Neural cell (in vitro differentiated cells): ENCODE measurements around the gene MTCH1.

Experiments
- CTCF ChIP-seq: fragments of 450-650 bp; IDR thresholded peaks from 2 replicates; pipeline ENCODE4 v1.5.1; 2014; ENCODE audit warnings: antibody characterized with exemption, mild to moderate bottlenecking, moderate library complexity; ENCODE audit not compliant: poor library complexity, severe bottlenecking
- RAD21 ChIP-seq: fragments of 450-650 bp; conservative IDR thresholded peaks from 2 replicates; pipeline ENCODE4 v1.6.1; 2014; ENCODE audit warnings: antibody characterized with exemption, mild to moderate bottlenecking, moderate library complexity
- REST ChIP-seq: IDR thresholded peaks from 2 replicates; pipeline ENCODE4 v1.6.1; 2012; ENCODE audit warnings: borderline replicate concordance
- SMC3 ChIP-seq: fragments of 450-650 bp; conservative IDR thresholded peaks from 2 replicates; pipeline ENCODE4 v1.6.1; 2014; ENCODE audit warnings: antibody characterized with exemption, mild to moderate bottlenecking, moderate library complexity; ENCODE audit not compliant: poor library complexity

GRCh38 chr6:36956446-36956820 lies 29.6 kb downstream of the MTCH1 start:
- TF ChIP-seq CTCF (no peak), REST (no peak), RAD21 (no peak), SMC3 (no peak)
